ENCODE data around the gene MYOM1.

MYOM1 gene

DNA sequence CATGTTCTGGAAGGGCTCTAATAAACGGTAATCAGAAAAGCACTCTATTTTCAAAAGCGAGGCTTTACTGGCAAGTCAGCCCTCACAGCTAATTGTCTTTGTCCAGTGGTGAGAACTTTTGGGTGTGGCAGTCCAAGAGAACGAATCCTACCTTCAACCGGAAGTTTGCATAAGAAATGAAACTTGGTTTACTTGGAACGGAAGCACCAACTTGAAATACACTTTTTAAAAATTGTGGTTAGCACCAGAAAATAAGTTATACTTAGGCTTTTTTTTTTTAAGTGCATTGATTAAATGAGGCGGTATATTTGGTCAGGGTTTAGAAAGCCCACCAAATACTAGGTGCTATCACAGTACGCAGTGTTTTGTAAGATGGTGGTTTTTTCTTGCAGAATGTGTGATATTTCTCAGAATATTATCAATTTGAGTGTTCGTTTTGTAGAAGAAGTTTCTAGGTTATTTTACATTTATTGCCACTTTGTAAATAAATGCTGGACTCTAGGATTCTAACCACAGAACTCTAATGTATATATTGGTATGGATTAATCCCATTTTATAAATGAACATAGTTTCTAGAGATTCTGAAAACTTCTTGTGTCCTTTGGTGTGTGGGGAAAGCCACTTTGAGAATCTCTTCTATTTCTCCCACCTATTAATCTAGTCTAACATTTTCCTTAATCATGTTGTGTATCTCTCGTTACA lies 29.0 kb upstream of the MYOM1 start:
- TF ChIP-seq, protein P1, sequence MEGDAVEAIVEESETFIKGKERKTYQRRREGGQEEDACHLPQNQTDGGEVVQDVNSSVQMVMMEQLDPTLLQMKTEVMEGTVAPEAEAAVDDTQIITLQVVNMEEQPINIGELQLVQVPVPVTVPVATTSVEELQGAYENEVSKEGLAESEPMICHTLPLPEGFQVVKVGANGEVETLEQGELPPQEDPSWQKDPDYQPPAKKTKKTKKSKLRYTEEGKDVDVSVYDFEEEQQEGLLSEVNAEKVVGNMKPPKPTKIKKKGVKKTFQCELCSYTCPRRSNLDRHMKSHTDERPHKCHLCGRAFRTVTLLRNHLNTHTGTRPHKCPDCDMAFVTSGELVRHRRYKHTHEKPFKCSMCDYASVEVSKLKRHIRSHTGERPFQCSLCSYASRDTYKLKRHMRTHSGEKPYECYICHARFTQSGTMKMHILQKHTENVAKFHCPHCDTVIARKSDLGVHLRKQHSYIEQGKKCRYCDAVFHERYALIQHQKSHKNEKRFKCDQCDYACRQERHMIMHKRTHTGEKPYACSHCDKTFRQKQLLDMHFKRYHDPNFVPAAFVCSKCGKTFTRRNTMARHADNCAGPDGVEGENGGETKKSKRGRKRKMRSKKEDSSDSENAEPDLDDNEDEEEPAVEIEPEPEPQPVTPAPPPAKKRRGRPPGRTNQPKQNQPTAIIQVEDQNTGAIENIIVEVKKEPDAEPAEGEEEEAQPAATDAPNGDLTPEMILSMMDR (IDR thresholded peaks at IDR 0.05; ENCODE audit: low read depth, low read length, missing control alignments): no peak
- H3K4me3 ChIP-seq (ENCODE audit: low read depth, low read length): peak overlapping the region; percentile 92
- DNase-seq (ENCODE audit: low read depth): peak; percentile 70

DNA sequence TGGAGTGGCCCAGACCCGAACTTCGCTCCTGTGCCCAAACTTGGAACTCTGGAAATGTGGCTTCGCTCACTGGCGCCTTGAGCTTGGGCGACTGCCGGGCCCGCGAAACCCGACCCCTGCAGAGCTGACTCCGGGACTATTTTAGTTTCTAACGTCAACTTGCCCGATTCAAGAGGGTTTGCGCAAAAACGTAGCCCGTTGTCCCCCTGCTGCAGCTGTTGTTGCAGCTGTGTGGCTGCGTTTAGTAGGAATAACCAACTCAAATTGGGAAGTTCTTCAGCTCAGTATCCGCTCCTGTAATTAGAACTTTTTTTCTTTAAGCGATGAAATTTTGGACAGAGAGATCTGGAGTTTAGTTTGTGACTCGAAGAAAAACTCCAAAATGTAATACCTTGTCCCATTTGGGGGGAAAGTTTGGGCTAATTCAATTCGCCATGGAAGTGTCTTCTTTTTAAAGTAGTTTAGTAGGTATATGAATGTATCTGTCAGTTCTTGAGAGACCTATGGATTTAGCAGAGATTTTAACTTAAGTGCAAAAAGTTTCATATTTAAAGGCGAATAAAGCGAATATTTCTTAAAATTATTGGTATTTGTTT lies 28.4 kb upstream of the MYOM1 start:
- DNase-seq (ENCODE audit: low read depth): no peak
- peak overlapping the region; percentile 92 for H3K4me3 ChIP-seq (ENCODE audit: low read depth, low read length)
- TF ChIP-seq, protein P1 (IDR thresholded peaks at IDR 0.05; ENCODE audit: low read depth, low read length, missing control alignments): no peak

DNA sequence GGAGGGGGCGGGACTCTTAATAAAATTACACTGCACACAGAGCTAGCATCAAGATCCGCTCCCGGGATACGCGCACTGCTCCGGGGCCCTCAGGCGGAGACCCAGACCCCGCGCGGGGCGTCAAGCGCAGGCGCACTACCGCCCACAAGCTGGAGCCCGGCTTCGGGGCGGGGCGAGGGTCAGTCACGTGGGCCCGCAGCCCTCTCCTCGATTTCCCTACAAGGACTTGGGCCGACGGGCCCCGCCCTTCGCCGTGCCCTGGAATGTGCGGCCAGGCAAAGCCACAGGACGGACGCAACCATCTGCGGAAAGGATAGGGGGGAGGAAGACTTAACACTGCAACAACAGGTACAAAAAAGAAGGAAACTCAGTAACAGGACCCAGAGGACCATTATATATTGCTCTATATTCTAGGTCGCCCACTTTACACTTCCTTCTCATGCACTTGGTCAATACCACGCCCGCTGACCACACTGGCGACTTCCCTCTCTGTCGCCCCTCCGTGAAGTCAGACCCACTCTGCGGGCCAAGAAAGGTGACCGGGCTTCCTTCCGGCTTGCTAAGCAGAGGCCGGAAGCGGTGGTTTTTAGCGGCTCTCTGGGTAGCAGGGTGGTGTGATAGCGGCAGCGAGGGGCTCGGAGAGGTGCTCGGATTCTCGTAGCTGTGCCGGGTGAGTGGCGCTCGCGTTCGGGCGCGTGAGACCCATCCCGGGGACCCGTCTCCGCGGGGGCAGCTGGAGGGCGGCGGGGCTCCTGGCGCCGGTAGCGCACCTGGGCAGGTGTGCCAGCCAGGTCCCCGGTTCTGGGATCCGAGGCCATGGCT lies 27.7 kb upstream of the MYOM1 start, which contains the start of gene MYL12A:
MYL12A (plus strand) TSS at position 562 of the 822 bp plus-strand sequence. CDS start 5,447 bp downstream, outside the sequence.
- H3K4me3 ChIP-seq (ENCODE audit: low read depth, low read length): peak within 1 kb of the TSS; percentile 92
- TF ChIP-seq, protein P1 (IDR thresholded peaks at IDR 0.05; ENCODE audit: low read depth, low read length, missing control alignments): no peak
- DNase-seq (ENCODE audit: low read depth): peak; percentile 97

DNA sequence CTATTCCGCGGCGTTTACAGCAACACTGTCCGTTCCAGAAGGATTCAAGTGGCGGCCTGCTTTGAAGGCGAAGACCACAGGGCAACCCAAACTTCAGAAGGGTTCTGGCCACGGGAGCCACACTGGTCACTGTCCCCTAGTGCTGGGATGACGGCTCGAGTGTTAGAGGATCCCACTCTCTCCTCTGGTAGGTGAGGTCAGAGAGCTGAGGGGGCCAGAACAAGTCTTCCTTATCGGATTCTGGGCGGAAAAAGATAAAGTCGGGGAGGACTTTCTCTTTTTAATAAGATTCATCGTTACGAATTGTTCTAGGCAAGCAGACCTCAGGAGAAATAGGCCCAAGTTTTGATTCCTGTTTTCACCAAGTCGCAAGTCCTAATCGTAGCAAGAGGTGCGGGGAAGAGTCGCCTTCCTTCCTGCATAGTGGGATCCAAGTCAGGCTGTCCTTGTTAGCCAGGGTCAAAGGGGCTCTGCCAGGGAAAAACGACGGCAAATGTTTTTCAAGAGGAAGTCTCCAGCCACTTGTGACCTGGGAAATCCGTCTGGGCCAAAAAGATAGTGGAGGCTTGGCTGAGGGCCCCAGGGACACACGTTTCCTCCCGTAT lies 27.0 kb upstream of the MYOM1 start:
- no peak for DNase-seq (ENCODE audit: low read depth)
- peak overlapping the region; percentile 92 for H3K4me3 ChIP-seq (ENCODE audit: low read depth, low read length)
- TF ChIP-seq, protein P1 (IDR thresholded peaks at IDR 0.05; ENCODE audit: low read depth, low read length, missing control alignments): no peak

DNA sequence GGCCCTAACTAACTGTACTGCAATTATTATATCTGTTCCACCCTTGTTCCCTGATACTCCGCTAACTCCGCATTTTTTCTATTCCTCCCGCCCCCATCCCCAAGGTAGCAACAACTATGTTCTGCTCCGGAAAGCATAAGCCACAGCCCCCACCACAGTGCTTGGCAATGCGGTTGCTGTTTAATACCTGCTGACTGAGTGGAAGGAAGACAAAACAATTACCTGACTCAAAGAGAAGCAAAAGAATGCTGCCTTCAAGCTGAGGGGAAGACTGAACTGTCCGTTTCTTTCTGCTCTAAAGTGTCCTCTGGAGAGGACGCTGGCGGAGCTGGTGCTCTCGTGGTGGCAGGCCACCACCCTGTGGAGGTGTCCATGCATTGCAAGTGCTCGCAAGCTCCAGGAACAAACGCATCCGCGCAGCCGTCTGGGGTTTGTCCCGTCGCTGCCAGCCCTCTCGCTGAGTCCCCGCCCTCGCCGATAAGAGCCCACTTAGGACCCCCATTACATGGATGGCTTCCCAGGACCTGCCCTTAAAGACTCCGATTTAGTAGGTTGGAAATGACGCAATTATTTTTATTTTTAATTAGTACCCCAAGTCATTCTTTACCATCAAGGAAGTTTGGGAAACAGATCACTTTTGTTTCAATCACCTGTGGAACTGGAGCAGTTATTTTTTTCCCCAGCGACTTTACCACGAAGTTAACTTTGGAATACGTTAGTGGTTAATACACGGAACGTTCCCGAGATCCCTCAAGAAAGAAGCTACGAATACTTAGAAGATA lies 26.3 kb upstream of the MYOM1 start:
- peak overlapping the region; percentile 92 for H3K4me3 ChIP-seq (ENCODE audit: low read depth, low read length)
- peak; percentile 79 for DNase-seq (ENCODE audit: low read depth)
- TF ChIP-seq, protein P1 (IDR thresholded peaks at IDR 0.05; ENCODE audit: low read depth, low read length, missing control alignments): peak; percentile 98

DNA sequence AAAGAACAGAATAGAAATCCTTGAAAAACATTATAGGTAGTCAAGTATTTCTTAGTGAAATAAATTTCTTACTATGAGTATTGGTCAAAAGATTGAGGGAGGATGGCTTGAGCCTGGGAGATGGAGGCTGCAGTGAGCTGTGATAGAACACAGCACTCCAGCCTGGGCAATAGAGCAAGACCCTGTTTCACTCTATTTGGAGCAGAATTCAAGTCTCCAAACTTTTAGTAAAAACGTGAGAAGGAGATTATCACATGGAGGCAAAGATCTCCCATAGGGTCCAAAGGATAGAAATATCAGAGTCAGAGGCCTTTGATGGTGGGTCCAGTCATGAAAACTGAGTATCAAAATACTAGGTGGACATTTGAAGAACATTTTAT lies 25.4 kb upstream of the MYOM1 start:
- no peak for DNase-seq (ENCODE audit: low read depth)
- H3K4me3 ChIP-seq (ENCODE audit: low read depth, low read length): peak overlapping the region; percentile 92

More for the DNA sequence above, 25.4 kb upstream of the MYOM1 start:
- TF ChIP-seq, protein P1 (IDR thresholded peaks at IDR 0.05; ENCODE audit: low read depth, low read length, missing control alignments): no peak
